Activated T-helper 1 cell treated with anti-CD3 and anti-CD28 coated beads, Interleukin-12 subunit alpha, Interleukin-12 subunit beta, Interleukin-2, Interleukin-4 antibody, amounts not matched to agents 30 ng/mL and 10 ng/mL and 1 ng/mL, durations not matched to agents 14 hours and 24 hours and 36 hours (primary cell): ENCODE data around the gene ZDHHC11B. TPM values are rescaled to one million over a fixed set of nuclear protein-coding genes. Genes with fewer than 3 reads are reported as not detected.
"Not testable (repeated sequence)": the region's sequence is repeated elsewhere in the genome, so short reads cannot be mapped to it uniquely, and the experiment has no call there.

Experiments used
- DNase-seq: peaks from one replicate; pipeline ENCODE4 v3.0.0; 2021; ENCODE audit warnings: low spot score
- H3K27ac Mint-ChIP-seq: one replicate; pipeline ENCODE4 v1.8.0; 2021; ENCODE audit warnings: mild to moderate bottlenecking, mixed read lengths
- H3K27me3 Mint-ChIP-seq: one replicate; pipeline ENCODE4 v1.8.0; 2022; ENCODE audit warnings: mild to moderate bottlenecking, moderate library complexity, mixed read lengths; ENCODE audit not compliant: insufficient read depth
- H3K36me3 Mint-ChIP-seq: one replicate; pipeline ENCODE4 v1.8.0; 2021; ENCODE audit warnings: low read depth, mixed read lengths
- H3K4me1 Mint-ChIP-seq: one replicate; pipeline ENCODE4 v1.8.0; 2021; ENCODE audit warnings: low read depth, mixed read lengths
- H3K4me3 Mint-ChIP-seq: one replicate; pipeline ENCODE4 v1.8.0; 2021; ENCODE audit warnings: mild to moderate bottlenecking, moderate library complexity, mixed read lengths
- H3K9me3 Mint-ChIP-seq: one replicate; pipeline ENCODE4 v1.8.0; 2021; ENCODE audit warnings: mixed read lengths
- intact Hi-C: fragments of 100-400 bp; cut with micrococcal nuclease; formaldehyde crosslinking; loops from one replicate; pipeline ENCODE4 v1.15.1; 2024
- total RNA-seq: library from RNA; stranded (reverse); gene quantifications from 2 replicates; pipeline ENCODE4 v1.2.3, GENCODE V29; 2022

Gene ZDHHC11B
- total RNA-seq, 1 donor from 2014 or later, result not detected

DNA sequence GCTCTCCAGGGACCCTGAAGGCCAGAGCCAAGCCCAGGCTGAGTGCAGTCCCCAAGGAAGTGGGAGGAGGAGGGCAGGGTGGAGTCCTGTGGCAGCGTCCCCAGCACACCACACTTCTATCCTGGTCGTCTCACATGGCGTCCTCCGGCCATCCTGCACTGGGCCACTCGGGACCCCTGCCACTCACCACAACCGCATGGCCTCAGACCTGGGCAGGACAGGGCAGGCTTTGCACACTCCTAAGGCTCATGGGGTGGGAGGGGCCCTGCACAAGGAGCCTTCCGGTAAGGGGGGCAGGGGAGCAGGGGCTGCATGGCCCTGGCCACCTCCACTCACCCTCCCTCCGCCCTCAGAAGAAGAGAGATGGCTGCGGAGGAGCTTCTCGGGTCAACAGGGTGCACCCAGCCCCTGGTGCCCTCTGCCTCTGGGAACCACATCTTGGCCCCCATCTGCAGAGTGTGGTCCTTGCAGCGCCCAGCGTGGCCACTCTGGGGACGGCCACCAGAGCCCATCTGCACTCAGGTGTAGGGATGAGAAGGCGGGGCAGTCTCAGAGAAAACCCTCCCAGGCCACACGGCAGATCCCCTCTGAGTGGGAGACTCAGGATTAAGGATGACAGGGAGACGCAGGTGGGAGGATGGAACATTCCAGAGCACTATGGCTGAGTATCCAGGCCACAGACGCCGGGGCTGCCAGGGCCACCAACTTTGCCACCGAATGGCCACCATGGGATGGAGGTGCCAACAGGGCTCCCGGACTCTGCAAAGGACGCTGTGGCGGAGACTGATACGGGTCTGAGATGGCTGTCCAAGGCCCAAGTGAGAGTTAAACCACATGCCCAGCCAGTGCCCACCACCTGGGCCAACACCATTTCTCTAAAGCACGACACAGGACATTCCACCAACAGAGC, 99.0 kb downstream of the ZDHHC11B start:
- Mint-ChIP-seq H3K9me3 (no peaks in the 10 kb centered on the region), H3K36me3 (no peaks in the 10 kb centered on the region), H3K27me3 (no peaks in the 10 kb centered on the region), H3K27ac (no peak overlapping the region), H3K4me3 (no peak overlapping the region), H3K4me1 (no peaks in the 10 kb centered on the region)
- no peak for DNase-seq
- intact Hi-C loops, result no loop called here

DNA sequence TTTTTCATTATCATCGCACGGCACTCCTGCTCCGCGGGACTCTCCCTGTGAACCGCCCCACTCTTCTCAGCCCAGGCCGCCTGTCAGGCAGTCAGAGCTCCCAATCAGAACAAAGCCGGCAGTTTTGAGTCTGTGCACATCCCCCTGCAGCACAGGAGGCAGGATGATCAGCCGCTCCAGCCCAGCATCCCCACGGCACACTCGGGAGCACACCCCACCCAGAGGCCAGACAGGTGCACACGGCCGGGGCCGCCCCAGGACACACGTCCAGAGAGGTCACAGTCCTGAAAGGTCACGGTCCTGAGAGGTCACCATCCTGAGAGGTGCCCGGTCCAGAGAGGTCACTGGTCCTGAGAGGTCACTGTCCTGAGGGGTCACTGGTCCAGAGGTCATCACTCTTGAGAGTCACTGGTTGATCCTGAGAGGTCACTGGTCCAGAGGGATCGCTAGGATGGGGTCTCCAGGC, 99.7 kb downstream of the ZDHHC11B start:
- H3K27me3 Mint-ChIP-seq, result no peaks in the 10 kb centered on the region
- H3K9me3 Mint-ChIP-seq, result no peaks in the 10 kb centered on the region
- no peak overlapping the region for H3K4me3 Mint-ChIP-seq
- H3K27ac Mint-ChIP-seq, result no peak overlapping the region
- no peaks in the 10 kb centered on the region for H3K4me1 Mint-ChIP-seq
- no peaks in the 10 kb centered on the region for H3K36me3 Mint-ChIP-seq
- intact Hi-C loops, result loop anchor here (5.0 kb wide), 1 partner anchor 93 kb away; no protein-coding TSS in a partner anchor
- no peak for DNase-seq

DNA sequence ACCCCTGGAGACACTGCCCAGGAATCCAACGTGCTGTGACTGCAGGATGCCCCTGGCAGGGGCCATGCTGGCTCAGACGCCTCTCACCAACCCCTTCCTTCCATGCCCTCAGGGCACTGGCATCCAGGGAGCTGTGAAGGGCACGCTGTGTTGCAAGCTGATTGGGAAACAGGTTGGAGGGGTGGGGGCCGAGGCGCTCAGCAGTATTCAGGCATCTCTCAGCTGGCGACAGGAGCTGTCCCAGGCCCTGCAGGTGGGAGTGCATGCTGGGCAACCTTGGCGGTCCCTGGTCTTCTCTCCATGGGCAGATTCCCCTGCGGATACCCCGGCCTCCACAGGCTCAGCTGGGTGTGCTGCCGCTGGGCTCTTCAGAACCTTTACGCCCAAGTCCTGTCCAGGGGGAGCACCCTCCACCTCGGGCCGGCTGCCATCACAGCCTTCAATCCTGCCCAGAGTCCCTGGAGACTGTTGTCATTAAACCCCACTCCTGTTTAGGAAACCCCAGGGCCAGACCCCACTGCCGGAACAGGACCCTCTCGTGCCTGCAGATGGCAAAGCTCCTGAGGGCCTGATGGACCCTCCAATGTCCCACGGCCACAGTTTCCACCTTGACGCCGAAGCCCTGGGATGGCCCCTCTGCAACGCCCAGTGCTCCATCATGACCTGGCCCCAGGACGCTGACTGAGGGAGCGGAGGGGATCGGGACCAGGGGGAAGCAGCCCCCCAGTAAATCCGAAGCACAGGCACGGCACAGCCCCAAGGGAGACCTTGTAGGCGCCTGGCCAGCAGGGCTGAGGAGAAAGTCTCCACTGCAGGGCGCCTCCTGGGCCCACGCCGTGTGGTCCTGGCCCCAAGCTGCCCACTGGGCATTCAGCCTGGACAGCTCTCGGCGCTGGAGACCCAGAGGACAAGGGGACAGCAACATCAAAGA, 100.7 kb downstream of the ZDHHC11B start:
- H3K27me3 Mint-ChIP-seq, result no peaks in the 10 kb centered on the region
- H3K4me1 Mint-ChIP-seq, result no peaks in the 10 kb centered on the region
- no peaks in the 10 kb centered on the region for H3K9me3 Mint-ChIP-seq
- no peaks in the 10 kb centered on the region for H3K36me3 Mint-ChIP-seq
- intact Hi-C loops, result loop anchor here (5.0 kb wide), 1 partner anchor 93 kb away; no protein-coding TSS in a partner anchor
- DNase-seq, result no peak
- no peak overlapping the region for H3K27ac Mint-ChIP-seq
- H3K4me3 Mint-ChIP-seq, result no peak overlapping the region

DNA sequence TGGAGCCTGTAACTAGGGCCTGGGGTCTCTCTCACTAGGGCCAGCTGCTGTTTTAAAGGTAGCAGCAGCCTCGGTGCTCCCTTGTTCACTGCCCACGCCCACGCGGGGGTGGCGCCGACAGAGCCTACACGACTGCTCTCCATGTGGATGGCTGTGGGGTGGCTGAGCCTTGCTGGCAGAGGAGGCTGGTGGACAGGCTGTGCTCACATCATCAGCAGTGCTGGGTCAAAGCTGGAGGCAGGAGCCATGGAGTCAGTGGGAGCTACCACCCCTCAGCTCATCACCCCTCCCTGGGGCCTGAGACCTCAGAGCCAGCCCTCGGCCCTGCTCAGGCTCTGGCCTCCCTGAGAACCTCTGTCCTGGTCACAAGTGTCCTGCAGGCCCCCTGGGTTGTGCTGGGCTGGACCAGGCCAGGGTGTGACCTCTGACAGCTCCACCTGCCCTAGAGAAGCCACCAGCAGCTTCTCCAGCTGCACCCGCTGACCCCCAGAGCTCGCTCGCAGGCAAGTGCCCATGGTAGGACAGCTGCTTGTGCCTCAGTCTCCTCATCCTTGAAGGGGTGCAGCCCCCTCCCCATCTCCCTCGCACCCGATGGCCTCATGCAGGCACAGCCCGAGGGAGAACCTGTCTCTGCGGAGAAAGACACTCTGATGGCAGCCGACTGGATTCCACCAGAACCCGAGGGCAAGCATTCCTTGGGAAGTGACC, 101.7 kb downstream of the ZDHHC11B start:
- intact Hi-C loops, result loop anchor here (5.0 kb wide), 1 partner anchor 94 kb away; no protein-coding TSS in a partner anchor
- not testable (repeated sequence) for H3K4me3 Mint-ChIP-seq, H3K9me3 Mint-ChIP-seq, H3K27me3 Mint-ChIP-seq, H3K27ac Mint-ChIP-seq, H3K4me1 Mint-ChIP-seq, H3K36me3 Mint-ChIP-seq, DNase-seq

DNA sequence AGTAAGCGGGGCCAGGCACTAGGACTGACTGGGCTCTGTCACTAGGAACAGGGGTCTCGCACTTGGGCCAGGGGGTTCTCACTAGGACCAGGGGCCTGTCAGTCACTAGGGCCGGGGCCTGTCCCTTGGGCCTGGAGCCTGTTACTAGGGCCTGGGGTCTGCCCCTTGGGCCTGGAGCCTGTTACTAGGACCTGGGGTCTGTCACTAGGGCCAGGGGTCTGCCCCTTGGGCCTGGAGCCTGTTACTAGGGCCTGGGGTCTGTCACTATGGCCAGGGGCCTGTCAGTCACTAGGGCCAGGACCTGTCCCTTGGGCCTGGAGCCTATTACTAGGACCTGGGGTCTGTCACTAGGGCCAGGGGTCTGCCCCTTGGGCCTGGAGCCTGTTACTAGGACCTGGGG, 102.3 kb downstream of the ZDHHC11B start:
- H3K27ac Mint-ChIP-seq, DNase-seq, H3K27me3 Mint-ChIP-seq, H3K4me1 Mint-ChIP-seq, H3K9me3 Mint-ChIP-seq, H3K4me3 Mint-ChIP-seq, H3K36me3 Mint-ChIP-seq: not testable (repeated sequence)
- intact Hi-C loops, result loop anchor here (5.0 kb wide), 1 partner anchor 95 kb away; no protein-coding TSS in a partner anchor

DNA sequence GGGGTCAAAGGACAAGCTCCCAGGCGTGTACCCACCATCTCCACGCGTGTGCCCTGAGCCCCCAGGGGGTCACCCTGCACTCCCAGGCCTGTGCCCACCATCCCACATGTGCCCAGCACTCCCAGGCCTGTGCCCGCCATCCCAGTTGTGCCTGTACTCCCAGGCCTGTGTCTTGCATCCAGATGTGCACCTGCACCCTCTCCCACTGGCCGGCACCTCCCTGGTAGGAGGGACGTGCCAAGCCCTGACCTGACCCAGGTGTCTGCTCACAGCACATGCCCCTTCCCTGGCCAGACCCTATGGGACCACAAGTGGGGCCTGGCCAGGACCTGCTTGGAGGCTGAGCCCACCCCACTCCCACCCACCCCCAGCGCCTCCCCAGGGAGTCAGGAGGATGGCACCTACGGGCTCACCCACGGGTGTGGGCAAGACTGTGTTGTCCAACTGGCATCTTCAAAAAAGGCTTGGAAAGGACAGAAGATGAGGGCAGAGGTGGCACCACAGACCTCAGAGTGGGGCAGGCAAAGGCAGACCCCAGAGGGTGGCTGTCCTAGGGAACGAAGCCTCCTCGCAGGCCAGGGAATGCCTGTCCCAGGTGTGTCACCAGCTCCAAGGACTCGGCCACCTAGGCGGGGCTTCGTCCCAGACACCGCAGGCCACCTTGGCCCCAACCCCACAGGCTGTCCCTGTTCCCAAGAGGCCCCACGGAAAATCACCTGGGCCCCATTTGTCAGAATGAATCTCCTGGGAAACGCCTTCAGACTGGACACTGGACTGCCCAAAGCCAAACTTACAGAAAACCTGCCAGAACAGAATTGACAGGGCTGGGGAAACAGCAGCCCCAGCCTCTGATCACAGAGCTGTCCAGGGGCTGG, 103.0 kb downstream of the ZDHHC11B start:
- not testable (repeated sequence) for DNase-seq, H3K36me3 Mint-ChIP-seq, H3K9me3 Mint-ChIP-seq, H3K4me1 Mint-ChIP-seq, H3K27me3 Mint-ChIP-seq, H3K4me3 Mint-ChIP-seq, H3K27ac Mint-ChIP-seq
- intact Hi-C loops, result loop anchor here (5.0 kb wide), 1 partner anchor 96 kb away; no protein-coding TSS in a partner anchor

DNA sequence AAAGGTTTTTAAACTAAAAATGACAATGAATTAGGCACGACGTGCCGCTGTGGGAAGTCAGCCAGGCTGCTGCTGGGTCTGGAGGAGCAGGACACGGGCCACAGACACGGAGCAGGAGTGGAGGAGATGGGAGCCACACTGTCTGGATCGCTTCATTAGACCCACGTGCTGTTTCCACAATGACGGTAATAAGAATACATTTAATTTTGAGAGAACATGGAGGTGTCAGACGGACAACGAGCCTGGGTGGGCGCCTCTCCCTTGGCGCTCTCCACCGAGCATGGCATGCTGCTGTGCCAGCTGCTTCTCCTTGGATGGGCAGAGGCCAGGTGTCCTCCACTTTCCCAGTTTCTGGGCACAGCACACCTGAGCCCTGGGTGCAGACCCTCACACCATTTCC, 103.7 kb downstream of the ZDHHC11B start:
- H3K4me3 Mint-ChIP-seq, H3K27me3 Mint-ChIP-seq, DNase-seq, H3K36me3 Mint-ChIP-seq, H3K9me3 Mint-ChIP-seq, H3K4me1 Mint-ChIP-seq, H3K27ac Mint-ChIP-seq: not testable (repeated sequence)
- intact Hi-C loops, result loop anchor here (5.0 kb wide), 1 partner anchor 96 kb away; no protein-coding TSS in a partner anchor

DNA sequence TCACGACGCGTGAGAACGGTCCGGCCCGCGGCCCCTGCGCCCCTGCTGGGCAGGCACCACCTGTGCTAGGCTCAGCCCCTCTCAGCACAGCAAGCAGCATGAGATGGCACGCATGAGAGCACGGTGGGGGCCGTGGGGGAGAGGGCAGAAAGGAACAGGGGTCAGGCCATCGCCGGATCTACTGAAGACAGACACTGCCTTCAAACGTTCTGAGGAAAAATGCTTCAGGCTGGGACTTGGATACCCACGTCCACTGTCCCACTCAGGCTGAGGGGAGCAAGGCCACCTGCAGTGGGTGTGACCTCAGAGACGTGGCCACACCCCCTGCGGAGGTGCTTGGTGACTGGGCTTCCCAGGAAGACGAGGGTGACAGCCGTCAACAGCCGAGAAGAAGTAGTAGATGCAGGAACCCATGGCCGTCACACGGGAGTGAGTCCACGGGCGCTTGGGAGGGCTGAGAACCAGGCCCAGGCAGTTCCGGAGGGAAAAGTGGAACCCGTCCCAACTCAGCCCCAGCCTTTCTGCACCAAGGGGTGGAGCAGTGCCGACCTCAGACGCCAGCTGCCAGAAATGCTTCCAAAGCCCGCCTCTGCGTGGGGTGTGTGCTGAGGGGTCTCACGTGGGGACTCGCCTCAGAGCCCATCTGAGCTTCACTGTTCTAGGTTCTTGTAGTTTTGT, 104.3 kb downstream of the ZDHHC11B start:
- H3K36me3 Mint-ChIP-seq, H3K27me3 Mint-ChIP-seq, H3K27ac Mint-ChIP-seq, H3K9me3 Mint-ChIP-seq, H3K4me3 Mint-ChIP-seq, H3K4me1 Mint-ChIP-seq, DNase-seq: not testable (repeated sequence)
- intact Hi-C loops, result loop anchor here (5.0 kb wide), 1 partner anchor 97 kb away; no protein-coding TSS in a partner anchor

DNA sequence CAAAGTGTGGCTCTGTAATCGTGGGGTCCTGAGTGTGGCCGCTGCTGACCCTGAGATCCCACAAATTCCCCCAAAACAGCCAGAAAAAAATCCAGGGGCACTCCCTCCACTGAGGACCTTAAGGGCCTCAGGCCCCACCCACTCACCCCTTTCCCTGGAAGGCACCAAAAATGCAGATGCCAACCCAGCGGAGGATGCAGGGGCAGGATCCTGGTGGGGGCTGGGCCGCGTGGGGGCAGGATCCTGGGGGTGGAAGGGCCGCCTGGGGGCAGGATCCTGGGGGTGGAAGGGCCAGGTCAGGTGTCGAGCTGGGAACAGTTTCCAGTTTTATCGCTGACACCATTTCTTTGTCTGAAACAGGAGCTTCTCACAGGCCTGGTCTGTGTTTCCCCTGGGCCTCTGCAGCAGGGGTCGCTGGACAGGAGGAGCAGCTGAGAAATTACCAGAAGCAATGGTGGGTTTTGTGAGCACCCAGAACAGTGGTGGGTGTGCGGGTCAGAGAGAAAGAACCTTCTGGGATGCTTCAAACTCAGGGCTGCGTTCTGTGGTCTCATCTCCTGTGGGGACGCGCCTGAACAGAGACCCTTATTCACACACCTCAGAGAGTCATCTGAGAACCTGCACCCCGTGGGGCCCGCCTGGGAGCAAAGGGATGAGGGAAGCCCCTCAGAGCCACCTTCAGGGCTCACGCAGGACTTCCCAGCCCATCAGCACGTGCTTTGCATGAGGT, 105.2 kb downstream of the ZDHHC11B start:
- H3K27me3 Mint-ChIP-seq, DNase-seq, intact Hi-C loops, H3K9me3 Mint-ChIP-seq, H3K36me3 Mint-ChIP-seq, H3K4me3 Mint-ChIP-seq, H3K4me1 Mint-ChIP-seq, H3K27ac Mint-ChIP-seq: not testable (repeated sequence)

DNA sequence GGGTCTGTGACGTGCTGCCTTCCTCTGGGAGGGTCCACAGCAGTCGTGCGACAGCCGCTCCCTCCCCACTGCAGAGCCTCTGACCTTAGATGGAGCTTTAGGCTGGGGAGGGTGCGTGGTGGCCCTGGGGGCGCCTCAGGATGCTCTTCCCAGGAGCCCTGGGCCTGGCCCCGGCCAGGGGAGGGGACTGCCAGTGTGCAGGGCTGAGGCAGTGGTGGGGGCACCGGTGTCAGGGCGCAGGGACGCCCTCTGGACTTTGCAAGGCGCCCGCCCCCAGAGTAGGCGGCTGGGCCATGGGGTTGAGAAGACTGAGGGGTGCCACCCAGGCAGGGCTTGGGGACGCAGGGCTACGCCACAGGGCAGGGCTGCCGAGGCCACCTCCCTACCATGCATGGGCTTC, 106.0 kb downstream of the ZDHHC11B start:
- H3K27ac Mint-ChIP-seq, H3K36me3 Mint-ChIP-seq, H3K27me3 Mint-ChIP-seq, DNase-seq, H3K4me1 Mint-ChIP-seq, H3K4me3 Mint-ChIP-seq, intact Hi-C loops, H3K9me3 Mint-ChIP-seq: not testable (repeated sequence)
